GM12878 (cell line): ENCODE data around the gene QPCT. TPM values are rescaled to one million over a fixed set of nuclear protein-coding genes. Genes with fewer than 3 reads are reported as not detected.

Experiments used
- ATAC-seq: fragments of 200-7000 bp; cut with Tn5 transposase; 3 replicates; pipeline ENCODE4 v1.9.1; 2020; ENCODE audit warnings: mild to moderate bottlenecking, moderate library complexity
- BruUV-seq: library from RNA; stranded (reverse); fragments of 400-500 nt; replicated peaks from 2 replicates; lab custom pipeline; 2021; lab: Mats Ljungman, UMichigan
- CTCF ChIA-PET: fragments of 300-600 bp; sonication (Branson Sonifier 250); formaldehyde crosslinking; extraction: SDS; loops from one replicate; lab custom pipeline; 2021; ENCODE audit warnings: inconsistent platforms; lab: Yijun Ruan, JAX
- POLR2A ChIA-PET: fragments of 350-600 bp; formaldehyde crosslinking; extraction: SDS; loops from one replicate; lab custom pipeline; 2021; ENCODE audit warnings: inconsistent platforms; lab: Charles Lee
- RAD21 ChIA-PET: fragments of 300-600 bp; sonication (Branson Sonifier 250); formaldehyde crosslinking; loops from one replicate; lab custom pipeline; 2023; ENCODE audit warnings: antibody characterized with exemption; ENCODE audit not compliant: unreplicated experiment; lab: Charles Lee
- SMC1A ChIA-PET: fragments of 300-600 bp; sonication (Branson Sonifier 250); formaldehyde crosslinking; loops from one replicate; lab custom pipeline; 2023; ENCODE audit not compliant: unreplicated experiment, uncharacterized antibody; lab: Charles Lee
- DNase-seq: peaks from one replicate; pipeline ENCODE4 v3.0.0-alpha.2; 2011; ENCODE audit warnings: low read depth, low spot score
- FAIRE-seq: peaks from 3 replicates; lab custom pipeline; 2011; peaks lifted over from hg19 to GRCh38; lab: Jason Lieb, UNC
- H2AFZ ChIP-seq: 2 replicates; pipeline ENCODE4 v1.6.0; 2011; ENCODE audit warnings: low read depth, low read length, control low read depth; ENCODE audit not compliant: control insufficient read depth
- H3K27ac ChIP-seq: 2 replicates; pipeline ENCODE4 v1.5.1; 2011; ENCODE audit warnings: control low read depth; ENCODE audit not compliant: control insufficient read depth, insufficient read depth
- H3K27me3 ChIP-seq, 2 experiments: replicated peaks in 1 of 2; 2 replicates each; pipeline versions ENCODE4 v1.6.0 to v1.6.1; 2011; ENCODE audit warnings: low read length in 1 of 2; ENCODE audit not compliant: control insufficient read depth in 2 of 2, insufficient read depth in 2 of 2
- H3K36me3 ChIP-seq, 2 experiments: 2 replicates each; pipeline ENCODE4 v1.5.1; 2011; ENCODE audit warnings: low read length in 1 of 2; ENCODE audit not compliant: control insufficient read depth in 2 of 2, insufficient read depth in 2 of 2
- H3K4me1 ChIP-seq: 2 replicates; pipeline ENCODE4 v1.6.1; 2011; ENCODE audit warnings: mild to moderate bottlenecking, low read length, moderate library complexity, mixed read lengths; ENCODE audit not compliant: control insufficient read depth, insufficient read depth
- H3K4me2 ChIP-seq: 2 replicates; pipeline ENCODE4 v1.6.0; 2011; ENCODE audit warnings: control low read depth; ENCODE audit not compliant: control insufficient read depth, insufficient read depth
- H3K4me3 ChIP-seq: fragments of 200-600 bp; sonication (generic); 2 replicates; pipeline ENCODE4 v1.5.1; 2016
- H3K79me2 ChIP-seq: 2 replicates; pipeline ENCODE4 v1.6.0; 2011; ENCODE audit warnings: low read length; ENCODE audit not compliant: control insufficient read depth, insufficient read depth
- H3K9ac ChIP-seq: 2 replicates; pipeline ENCODE4 v1.8.0; 2011; ENCODE audit warnings: low read length, control low read depth, mixed read lengths; ENCODE audit not compliant: control insufficient read depth, insufficient read depth
- H3K9me3 ChIP-seq: replicated peaks from 3 replicates; pipeline ENCODE4 v1.5.1; 2011; ENCODE audit warnings: mild to moderate bottlenecking, low read length; ENCODE audit not compliant: control insufficient read depth, insufficient read depth
- H4K20me1 ChIP-seq: 2 replicates; pipeline ENCODE4 v1.6.0; 2011; ENCODE audit not compliant: control insufficient read depth, insufficient read depth
- DPF2 ChIP-seq: fragments of 450-650 bp; IDR thresholded peaks from 2 replicates; pipeline ENCODE4 v1.6.1; 2017; ENCODE audit warnings: mild to moderate bottlenecking
- ELK1 ChIP-seq: IDR thresholded peaks from 2 replicates; pipeline ENCODE4 v1.6.1; 2012; ENCODE audit warnings: low read depth, low read length, improper control_type of control experiment
- MLLT1 ChIP-seq: fragments of 450-650 bp; IDR thresholded peaks from 2 replicates; pipeline ENCODE4 v1.6.1; 2016; ENCODE audit warnings: mild to moderate bottlenecking
- WGBS: methylation state at CpG from one replicate; pipeline ENCODE4 v1.1.6; 2016; ENCODE audit warnings: low lambda C conversion rate; ENCODE audit not compliant: insufficient replicate concordance, insufficient coverage; ENCODE audit errors: missing lambda C conversion rate; 5-methylcytosine and 5-hydroxymethylcytosine counted together
- in situ Hi-C: fragments of 300-500 bp; cut with MboI; formaldehyde crosslinking; loops from 9 replicates; pipeline ENCODE4 v1.14.3; 2018; ENCODE audit warnings: mixed read lengths
- intact Hi-C: fragments of 100-400 bp; cut with micrococcal nuclease; formaldehyde crosslinking; loops from one replicate; pipeline ENCODE4 v1.14.2; 2022; ENCODE audit not compliant: unreplicated experiment
- polyA plus RNA-seq, 11 experiments: library from polyadenylated mRNA; depleted of rRNA in 4 of 11; unstranded in 6 of 11; stranded (reverse) in 5 of 11; fragments of >200 nt; fragmentation: Nextera tagmentation in 4 of 11; fragmentation: Illumina TruSeq in 1 of 11; extraction: Ambion mirVana in 4 of 11; extraction: Trizol in 1 of 11; gene quantifications; 1 replicate in 1 of 11; 2 replicates in 10 of 11; pipeline versions ENCODE4 v1.2.1 to v1.2.3, GENCODE V29; 2011 to 2016; ENCODE audit warnings: inconsistent platforms in 2 of 11, missing spikeins in 2 of 11, low read depth in 1 of 11
- total RNA-seq, 4 experiments: library from RNA; depleted of rRNA in 3 of 4; stranded (reverse); fragments of >200 nt in 3 of 4; fragmentation: Illumina TruSeq in 1 of 4; extraction: Trizol in 1 of 4; gene quantifications; 2 replicates each; pipeline versions ENCODE4 v1.2.1 to v1.2.3, GENCODE V29; 2013 to 2021

The QPCT gene
- total and polyA plus RNA-seq, 10 of the 15 experiments (the other 5 are each of a cell fraction or from before 2014, with no cell fraction given): 0.14 to 0.86 (median 0.18) TPM; not detected in 1

GRCh38 chr2:37390777-37391176 lies 46.3 kb downstream of the QPCT start:
- Histone ChIP-seq H3K9ac (no peak overlapping the region), H3K27me3 (no peaks in the 10 kb centered on the region), H3K4me1 (peaks cover 30% of the 10 kb centered on the region), H3K4me2 (peak overlapping the region; percentile 74), H3K9me3 (no peaks in the 10 kb centered on the region; the same call in 2 of the 3 replicates), H2AFZ (no peak overlapping the region), H4K20me1 (no peaks in the 10 kb centered on the region), H3K27ac (peak overlapping the region; percentile 63), H3K79me2 (no peaks in the 10 kb centered on the region), H3K36me3 (no peaks in the 10 kb centered on the region), H3K4me3 (no peak overlapping the region)
- intact Hi-C loops (loop anchor here (1.0 to 10.0 kb wide), 7 partner anchors 14 to 794 kb away; partner anchors contain the start of gene CYP1B1), in situ Hi-C loops (loop anchor here (5.0 kb wide), 1 partner anchor 877 kb away; no protein-coding TSS in a partner anchor)
- POLR2A ChIA-PET: interaction anchor here (0.7 to 3.3 kb wide), 4 partner anchors 14 to 504 kb away, joined by 3 to 22 read pairs (median 4); no protein-coding TSS in a partner anchor
- DNase-seq (no peak), FAIRE-seq (no peak), ATAC-seq (peak; percentile 2; the same call in 2 of the 3 replicates)
- RAD21 ChIA-PET: interaction anchor here (0.6 to 2.8 kb wide), 8 partner anchors 11 to 486 kb away, joined by 3 to 39 read pairs (median 7); partner anchors contain the start of gene PRKD3
- 3% methylated on average over 2 of the region's 2 CpGs for WGBS
- no TSS peak for BruUV-seq
- CTCF ChIA-PET: interaction anchor here (0.6 to 3.7 kb wide), 15 partner anchors 9 to 500 kb away, joined by 3 to 21 read pairs (median 4); partner anchors contain the start of gene PRKD3
- TF ChIP-seq MLLT1: no peak
- TF ChIP-seq ELK1: 0 out of 2 replicates have a peak, but pooled peaks have one; percentile 5
- 0 out of 2 replicates have a peak, but pooled peaks have one; percentile 2 for TF ChIP-seq DPF2
- SMC1A ChIA-PET: interaction anchor here (0.7 to 3.7 kb wide), 12 partner anchors 13 to 486 kb away, joined by 3 to 45 read pairs (median 4); no protein-coding TSS in a partner anchor
